ENCODE data around the gene GLYR1. TPM values are rescaled to one million over a fixed set of nuclear protein-coding genes. Genes with fewer than 3 reads are reported as not detected.

Gene GLYR1
- total and polyA plus RNA-seq, 9 of the 15 experiments (the other 6 are each of a cell fraction or from before 2014, with no cell fraction given): 6.7 to 99.2 (median 60.2) TPM

- TF ChIP-seq USF2 (CRISPR knock-in tag; IDR thresholded peaks at IDR 0.05): no peak
- TF ChIP-seq MTA3 (IDR thresholded peaks at IDR 0.05; ENCODE audit: borderline replicate concordance): peak; percentile 86; the same call in 1 of the 2 replicates
- no peak for TF ChIP-seq PHB (CRISPR knock-in tag; IDR thresholded peaks at IDR 0.05)
- no peak for TF ChIP-seq TARDBP (IDR thresholded peaks at IDR 0.05)
- TF ChIP-seq LARP7 (IDR thresholded peaks at IDR 0.05): no peak
- no peak for TF ChIP-seq BCLAF1 (IDR thresholded peaks at IDR 0.05; ENCODE audit: borderline replicate concordance in 1 of 2, control insufficient read depth in 1 of 2, low read depth in 2 of 2, low read length in 1 of 2)
- TF ChIP-seq ZBTB17 (CRISPR knock-in tag; IDR thresholded peaks at IDR 0.05): no peak
- TF ChIP-seq SMARCC2 (IDR thresholded peaks at IDR 0.05; ENCODE audit: low read depth): no peak
- peak; percentile 19; the same call in 1 of the 2 replicates for TF ChIP-seq SMARCA4 (IDR thresholded peaks at IDR 0.05)
- TF ChIP-seq ZKSCAN8 (CRISPR knock-in tag; IDR thresholded peaks at IDR 0.05): no peak
- no peak for TF ChIP-seq ZC3H11A (IDR thresholded peaks at IDR 0.05; ENCODE audit: low read depth, low read length)
- peak; percentile 54 to 73; a peak in 3 of 4 replicates for TF ChIP-seq SIN3A (IDR thresholded peaks at IDR 0.05; ENCODE audit: borderline replicate concordance in 2 of 2, control insufficient read depth in 1 of 2, low read depth in 2 of 2, low read length in 2 of 2)
- TF ChIP-seq ZNF583 (CRISPR knock-in tag; IDR thresholded peaks at IDR 0.05): no peak
- TF ChIP-seq HNRNPK (IDR thresholded peaks at IDR 0.05; ENCODE audit: low read depth, low read length, poor library complexity, severe bottlenecking): no peak
- no peak for TF ChIP-seq RFX5 (IDR thresholded peaks at IDR 0.05; ENCODE audit: low read depth, low read length)
- no peak for TF ChIP-seq FOXA3 (CRISPR knock-in tag; conservative IDR thresholded peaks at IDR 0.05 in 1 of 2, IDR thresholded peaks at IDR 0.05 in 1 of 2)
- TF ChIP-seq EZH2 (IDR thresholded peaks at IDR 0.05; ENCODE audit: borderline replicate concordance, low read depth, low read length): no peak
- no peak for TF ChIP-seq CBX2 (IDR thresholded peaks at IDR 0.05; ENCODE audit: insufficient read depth, low read length, poor library complexity, severe bottlenecking)
- no peak for TF ChIP-seq RBM17 (IDR thresholded peaks at IDR 0.05; ENCODE audit: borderline replicate concordance, low read depth, low read length)
- peak; percentile 8 for TF ChIP-seq SP2 (IDR thresholded peaks at IDR 0.05; ENCODE audit: extremely low read depth, low read depth, low read length, poor library complexity, severe bottlenecking)
- TF ChIP-seq SAFB (IDR thresholded peaks at IDR 0.05; ENCODE audit: borderline replicate concordance, low read depth, low read length): peak; percentile 66; the same call in 1 of the 2 replicates
- TF ChIP-seq NR2F6 (CRISPR knock-in tag; IDR thresholded peaks at IDR 0.05): no peak
- no peak for TF ChIP-seq NCOA6 (IDR thresholded peaks at IDR 0.05)
Observed at GRCh38 chr16:4766875-4767628, 80.0 kb downstream of the GLYR1 start, which contains the start of gene ZNF500 (continued).

Data from K562 (cell line).